Embryonic facial prominence (tissue), 1 donor: ENCODE data around the gene MT1E.
A peak's percentile ranks its signal among the peaks of the same experiment; 100 is the strongest.
"Not testable (repeated sequence)": the region's sequence is repeated elsewhere in the genome, so short reads cannot be mapped to it uniquely, and the experiment has no call there.

Experiments used
- DNase-seq: peaks from one replicate; pipeline ENCODE4 v3.0.0-alpha.2; 2016; ENCODE audit errors: extremely low spot score

Gene MT1E

DNA sequence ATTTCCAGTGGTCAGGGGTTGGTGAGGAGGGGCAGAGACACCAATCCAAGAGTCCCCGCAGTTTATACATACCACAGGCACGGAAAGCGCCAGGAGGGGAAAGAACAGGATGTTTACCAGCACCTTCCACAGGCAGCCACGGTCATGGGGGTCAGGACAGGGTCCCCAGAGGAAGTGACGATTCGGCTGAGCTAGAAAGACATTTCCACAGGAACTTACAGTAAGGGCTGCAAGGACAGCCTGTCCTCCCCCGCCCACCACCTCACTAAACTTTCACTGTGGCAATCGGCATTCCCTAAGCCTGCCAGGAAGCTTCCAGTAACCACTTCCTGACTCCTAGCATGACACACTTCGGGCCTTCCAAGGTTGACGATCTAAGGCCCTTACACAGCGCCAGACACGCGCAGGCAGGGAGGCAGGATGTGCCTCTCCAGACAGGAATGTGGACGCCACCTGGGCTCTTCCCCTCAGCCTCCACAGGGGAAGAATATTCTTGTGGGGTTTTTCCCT, 18.4 kb upstream of the MT1E start:
- no peak for DNase-seq

DNA sequence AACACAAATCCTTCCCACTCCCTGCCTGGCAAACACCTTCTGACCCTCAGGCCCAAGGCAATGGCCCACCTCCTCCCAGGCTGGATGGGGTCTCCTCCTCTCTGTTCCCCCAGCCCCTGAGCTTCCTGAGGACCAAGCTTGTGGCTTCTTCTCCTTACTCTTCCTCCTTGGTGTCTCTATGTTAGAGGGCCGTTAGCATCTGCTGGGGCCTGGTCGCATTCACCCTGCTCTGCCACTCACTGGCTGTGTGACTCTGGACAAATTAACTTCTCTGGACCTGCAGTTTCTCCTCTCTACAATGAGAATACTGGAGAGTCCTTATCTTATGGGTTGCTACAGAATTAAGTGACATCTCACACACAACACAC, 17.9 kb upstream of the MT1E start:
- DNase-seq, result no peak

DNA sequence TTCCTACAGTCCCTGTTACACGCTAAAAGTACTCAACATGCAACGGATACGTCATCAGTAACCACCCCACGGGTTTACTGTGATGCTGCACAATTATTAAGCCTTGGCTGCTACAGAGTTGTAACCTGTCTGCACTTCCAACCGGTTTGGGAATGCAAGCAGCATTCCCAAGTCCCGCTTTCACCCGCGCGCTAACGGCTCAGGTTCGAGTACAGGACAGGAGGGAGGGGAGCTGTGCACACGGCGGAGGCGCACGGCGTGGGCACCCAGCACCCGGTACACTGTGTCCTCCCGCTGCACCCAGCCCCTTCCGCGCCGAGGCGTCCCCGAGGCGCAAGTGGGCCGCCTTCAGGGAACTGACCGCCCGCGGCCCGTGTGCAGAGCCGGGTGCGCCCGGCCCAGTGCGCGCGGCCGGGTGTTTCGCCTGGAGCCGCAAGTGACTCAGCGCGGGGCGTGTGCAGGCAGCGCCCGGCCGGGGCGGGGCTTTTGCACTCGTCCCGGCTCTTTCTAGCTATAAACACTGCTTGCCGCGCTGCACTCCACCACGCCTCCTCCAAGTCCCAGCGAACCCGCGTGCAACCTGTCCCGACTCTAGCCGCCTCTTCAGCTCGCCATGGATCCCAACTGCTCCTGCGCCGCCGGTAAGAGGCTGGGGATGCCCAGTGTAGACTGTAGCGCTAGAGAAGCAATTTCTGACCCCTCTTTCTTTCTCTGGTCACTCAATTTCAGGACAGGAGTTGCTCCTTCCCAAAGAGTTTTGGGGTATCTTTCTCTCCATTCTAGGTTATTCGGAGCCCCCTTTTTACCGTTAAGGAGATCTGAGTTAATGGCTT, 17.3 kb upstream of the MT1E start, which contains the start of gene MT2A:
MT2A (plus strand) TSS at position 542 of the 833 bp plus-strand sequence; CDS start at position 614, 72 bp downstream.
- DNase-seq, result peak; percentile 80

DNA sequence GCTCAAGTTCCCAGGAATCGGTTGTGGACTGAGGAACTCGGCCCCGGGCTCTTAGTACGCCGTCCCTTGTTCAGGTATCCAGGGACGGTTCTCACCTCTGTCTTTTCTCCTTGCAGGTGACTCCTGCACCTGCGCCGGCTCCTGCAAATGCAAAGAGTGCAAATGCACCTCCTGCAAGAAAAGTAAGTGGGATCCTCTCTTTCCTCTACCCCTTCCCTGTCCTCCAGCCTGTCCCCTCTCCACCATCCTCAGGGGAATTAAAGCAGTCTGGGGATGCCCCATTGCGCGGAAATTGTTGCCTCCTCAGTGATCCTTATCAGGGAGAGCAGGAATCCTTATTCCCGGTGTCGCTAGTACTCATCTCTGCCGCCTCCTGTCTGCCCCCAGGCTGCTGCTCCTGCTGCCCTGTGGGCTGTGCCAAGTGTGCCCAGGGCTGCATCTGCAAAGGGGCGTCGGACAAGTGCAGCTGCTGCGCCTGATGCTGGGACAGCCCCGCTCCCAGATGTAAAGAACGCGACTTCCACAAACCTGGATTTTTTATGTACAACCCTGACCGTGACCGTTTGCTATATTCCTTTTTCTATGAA, 16.6 kb upstream of the MT1E start:
- no peak for DNase-seq

DNA sequence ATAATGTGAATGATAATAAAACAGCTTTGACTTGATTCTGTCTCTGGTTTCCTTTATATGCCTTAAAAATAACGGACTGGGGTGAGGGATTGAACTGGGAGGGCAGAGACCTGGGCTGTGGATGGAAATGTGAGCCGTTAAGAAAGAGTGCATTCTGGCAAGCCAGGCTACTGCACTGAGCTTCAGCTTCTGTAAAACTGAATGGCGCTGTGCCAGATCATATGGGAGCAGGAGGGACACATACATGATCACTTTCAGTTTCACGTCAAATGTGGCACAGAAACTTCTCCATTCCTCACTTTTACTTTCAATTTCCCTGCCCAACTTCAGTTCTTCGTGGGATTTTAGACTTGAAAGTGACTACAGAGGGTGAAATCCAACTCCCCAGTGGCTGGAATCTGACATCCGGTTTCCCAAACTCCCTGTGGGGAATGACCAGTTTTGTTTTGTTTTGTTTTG, 16.1 kb upstream of the MT1E start:
- DNase-seq, result no peak

DNA sequence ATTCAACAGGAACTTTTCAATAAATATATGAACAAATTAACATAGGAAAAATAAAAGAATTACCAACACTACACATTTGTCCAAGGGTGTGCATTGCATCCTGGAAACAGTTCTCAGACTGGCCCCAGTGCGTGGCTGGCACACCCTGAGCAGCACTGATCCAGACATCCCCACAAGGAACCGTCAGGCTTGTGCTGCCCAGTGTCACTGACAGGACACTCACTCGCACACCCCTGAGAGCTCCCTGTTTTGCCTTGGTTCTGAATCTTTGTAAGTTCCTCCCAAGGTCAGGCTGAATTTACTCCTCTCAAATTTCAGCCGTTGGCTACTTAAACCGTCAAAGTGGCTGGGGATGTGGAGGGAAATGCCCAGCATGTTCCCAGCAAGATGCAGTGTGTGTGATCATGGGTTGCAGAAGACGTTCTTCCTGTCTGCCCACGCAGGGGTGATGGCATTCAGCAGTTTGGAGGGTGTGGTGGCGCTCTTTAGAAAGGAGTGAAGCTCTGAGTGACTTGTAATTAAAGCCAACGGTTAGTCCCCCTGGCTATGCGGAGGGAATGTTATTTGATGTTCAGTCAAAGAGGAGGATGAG, 15.5 kb upstream of the MT1E start:
- no peak for DNase-seq

DNA sequence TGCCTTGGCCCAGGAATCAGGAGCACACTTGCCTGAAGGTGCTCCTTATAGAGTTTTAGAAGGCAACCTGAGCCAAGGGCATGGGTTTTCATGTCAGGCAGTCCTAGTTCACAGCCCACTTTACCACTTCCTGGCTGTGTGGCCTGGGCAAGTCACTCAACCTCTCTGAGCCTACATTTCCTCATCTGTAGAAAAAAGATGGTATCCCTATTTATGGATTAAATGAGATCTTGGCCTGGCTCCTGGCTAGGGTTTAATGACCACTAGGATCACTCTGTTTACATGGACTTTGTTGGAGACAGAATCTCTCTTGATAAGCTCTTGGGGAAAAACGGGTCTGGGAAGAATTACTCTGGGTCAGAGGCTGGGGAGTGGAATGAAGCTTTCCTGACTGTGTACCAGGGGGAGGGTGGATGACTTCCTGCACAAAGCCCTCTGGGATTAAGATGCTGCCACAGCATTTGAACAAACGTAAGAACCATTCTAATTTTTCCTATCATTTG, 14.9 kb upstream of the MT1E start:
- DNase-seq, result no peak

DNA sequence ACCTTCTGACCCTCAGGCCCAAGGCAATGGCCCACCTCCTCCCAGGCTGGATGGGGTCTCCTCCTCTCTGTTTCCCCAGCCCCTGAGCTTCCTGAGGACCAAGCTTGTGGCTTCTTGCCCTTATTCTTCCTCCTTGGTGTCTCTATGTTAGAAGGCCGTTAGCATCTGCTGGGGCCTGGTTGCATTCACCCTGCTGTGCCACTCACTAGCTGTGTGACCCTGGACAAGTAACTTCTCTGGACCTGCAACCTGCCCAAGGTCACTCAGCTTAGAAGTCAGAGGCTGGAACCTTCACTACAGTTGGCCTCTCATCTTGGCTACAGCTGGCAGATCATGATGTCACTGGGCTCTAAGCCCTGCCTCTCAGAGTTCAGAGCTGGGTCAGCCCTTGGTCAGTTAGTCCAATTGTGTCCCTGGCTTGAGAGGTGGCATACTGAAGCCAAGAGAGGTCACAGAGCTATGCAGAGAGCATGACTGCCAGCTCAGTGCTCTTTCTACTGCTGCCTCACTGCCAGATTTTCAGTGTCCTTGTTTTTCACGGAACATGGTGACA, 14.2 kb upstream of the MT1E start:
- DNase-seq, result no peak

DNA sequence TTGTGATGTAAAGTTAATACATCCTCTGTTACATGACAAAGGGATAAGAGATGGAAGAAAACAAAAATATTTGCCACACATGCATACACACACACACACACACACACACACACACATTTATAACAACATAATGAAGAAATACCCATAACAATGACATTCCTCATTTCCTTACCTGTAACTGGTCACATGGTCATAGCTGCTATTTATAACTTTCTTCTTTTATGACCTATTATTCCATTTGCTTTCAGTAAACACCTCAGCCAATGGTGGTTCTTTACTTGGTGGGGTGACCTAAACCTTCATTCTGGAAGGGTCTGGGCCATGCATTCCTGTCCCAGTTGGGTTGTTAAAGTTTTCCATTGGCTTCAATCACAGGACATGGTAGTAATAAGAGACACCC, 11.9 kb upstream of the MT1E start:
- no peak for DNase-seq

DNA sequence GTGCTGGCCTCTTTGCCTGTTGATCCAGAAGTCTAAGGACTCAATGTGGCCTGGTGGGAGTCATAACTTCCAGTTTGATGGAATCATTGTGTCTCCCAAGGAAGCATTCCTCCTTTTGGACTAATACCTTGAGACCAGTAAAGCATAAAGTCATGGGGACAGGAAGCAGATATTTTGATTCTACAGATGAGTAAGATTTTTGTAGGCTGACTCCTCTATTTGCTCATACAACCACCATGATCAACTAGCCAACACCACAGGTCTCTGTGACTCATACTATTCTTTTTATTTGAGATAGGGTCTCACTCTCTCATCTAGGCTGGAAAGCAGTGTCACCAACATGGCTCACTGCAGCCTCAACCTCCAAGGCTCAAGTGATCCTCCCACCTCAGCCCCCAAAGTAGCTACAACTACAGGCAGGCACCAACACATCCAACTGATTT, 11.0 kb upstream of the MT1E start:
- no peak for DNase-seq

DNA sequence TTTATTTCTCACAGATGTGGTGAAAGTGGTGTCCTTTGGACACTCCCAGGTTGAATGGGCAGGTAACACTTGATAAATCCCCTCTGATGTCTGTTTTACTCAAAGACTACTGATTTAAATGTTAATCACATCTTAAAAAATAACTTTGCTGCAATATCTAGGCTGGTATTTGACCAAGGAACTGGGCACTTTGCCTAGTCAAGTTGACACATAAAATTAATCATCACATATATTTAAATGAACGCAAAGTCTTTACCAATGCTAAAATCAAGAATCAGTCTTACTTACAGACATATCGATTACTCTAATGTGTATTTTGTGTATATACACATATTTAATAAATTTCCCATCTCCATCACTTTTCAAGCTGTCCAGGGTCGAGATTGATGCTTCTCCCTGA, 10.2 kb upstream of the MT1E start:
- DNase-seq, result no peak

DNA sequence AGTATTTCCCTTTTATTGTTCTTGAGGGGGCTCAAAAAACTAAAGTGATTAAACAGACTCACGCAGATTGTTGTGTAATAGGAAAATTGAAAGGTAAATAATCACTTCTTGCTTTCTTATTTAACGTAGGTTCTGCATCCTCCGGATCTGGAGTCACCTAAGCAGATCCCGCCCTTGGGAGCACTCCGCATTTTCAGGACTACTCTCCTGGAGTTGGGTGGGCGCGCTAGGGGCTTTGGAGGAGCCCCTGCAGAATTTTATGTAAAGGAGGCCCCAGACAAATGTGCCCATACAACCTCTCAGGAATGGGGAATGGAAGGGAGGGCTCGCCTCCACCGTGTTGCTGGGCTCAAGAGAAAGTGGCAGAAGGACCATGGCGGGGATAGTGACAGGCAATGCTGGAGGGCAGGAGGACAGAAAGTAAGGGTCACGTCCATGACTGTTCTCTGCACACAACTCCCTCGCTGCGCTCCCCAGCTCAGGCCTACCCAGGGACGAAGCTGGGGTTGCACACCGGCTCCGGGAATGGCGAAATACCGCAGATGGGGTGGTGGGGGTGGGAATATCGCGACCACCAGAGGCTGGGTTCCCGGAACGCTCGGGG, 8.9 kb upstream of the MT1E start:
- DNase-seq, result no peak

DNA sequence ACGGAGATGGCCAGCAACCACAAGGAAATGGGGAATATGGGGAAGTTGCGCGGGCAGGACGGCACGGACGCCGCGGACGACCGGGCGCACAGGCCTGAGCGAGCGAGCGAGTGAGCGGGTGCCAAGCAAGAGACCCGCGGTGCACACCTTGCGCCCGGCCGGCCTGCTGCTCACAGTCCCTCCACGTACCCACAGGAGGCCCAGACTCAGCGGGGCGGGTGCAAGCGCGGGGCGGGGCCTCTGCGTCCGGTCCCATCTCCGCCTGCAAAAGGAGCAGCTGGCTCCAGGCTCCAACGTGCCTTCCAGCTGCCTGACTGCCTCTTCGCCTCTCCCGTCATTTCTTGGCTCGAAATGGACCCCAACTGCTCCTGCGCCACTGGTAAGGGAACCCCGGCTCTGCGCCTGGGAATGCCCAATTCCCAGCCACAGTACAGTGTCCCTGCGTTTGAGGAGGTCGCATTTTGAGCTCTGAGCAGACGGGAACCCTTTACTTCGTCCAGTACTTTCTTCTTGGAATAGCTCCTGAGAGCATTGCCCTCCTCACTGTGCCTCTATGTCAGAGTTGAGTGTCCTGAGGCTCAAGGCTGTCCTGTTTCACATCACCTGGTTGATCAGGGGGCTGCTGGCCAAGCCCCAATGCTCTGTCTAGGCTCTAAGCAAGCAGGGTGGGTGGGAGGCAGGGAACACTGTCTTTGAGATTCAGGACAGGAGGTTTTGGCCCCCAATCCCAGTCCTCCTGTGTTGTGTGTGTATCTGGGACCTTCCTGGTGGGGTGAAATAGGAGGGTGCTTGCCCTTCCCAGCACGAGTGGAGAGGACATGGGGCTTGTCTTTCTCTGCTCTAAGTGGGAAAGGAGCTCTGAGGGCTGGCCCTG, 8.1 kb upstream of the MT1E start:
- no peak for DNase-seq

DNA sequence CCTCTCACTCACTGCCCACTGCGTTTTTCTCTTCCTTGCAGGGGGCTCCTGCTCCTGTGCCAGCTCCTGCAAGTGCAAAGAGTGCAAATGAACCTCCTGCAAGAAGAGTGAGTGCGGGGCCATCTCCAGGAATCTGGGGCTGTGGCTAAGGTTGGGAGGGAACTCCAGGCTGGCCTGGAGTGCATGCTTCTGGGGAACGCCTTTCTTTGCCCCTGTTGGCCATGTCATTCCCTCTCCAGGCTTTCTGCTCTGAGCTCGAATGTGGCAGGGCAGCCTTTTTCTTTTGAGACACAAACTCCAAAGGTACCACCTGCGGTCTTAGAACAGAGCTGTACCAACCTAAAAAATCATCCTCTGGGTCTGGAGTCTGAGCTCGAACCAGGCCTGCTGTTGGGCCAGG, 7.4 kb upstream of the MT1E start:
- DNase-seq, result no peak

DNA sequence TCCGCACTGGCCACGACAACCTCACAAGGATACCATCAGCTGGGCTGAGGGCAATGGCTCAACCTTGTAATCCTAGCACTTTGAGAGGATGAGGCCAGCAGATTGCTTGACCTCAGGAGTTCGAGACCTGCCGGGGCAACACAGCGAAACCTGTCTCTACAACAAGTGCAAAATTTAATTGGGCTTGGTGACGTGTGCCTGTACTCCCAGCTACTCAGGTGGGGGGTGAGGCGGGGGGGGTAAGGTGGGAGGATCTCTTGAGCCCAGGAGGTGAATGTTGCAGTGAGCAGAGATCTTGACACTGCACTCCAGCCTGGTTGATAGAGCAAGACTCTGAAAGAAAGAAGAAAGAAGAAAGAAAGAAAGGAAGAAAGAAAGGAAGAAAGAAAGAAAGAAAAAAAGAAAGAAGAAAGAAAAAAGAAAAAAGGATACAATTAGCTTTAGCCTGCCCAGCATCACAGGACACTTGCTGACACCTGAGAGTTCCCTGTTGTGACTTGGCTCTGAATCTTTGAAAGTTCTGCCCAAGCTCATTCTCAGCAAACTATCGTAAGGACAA, 5.2 kb upstream of the MT1E start:
- no peak for DNase-seq

DNA sequence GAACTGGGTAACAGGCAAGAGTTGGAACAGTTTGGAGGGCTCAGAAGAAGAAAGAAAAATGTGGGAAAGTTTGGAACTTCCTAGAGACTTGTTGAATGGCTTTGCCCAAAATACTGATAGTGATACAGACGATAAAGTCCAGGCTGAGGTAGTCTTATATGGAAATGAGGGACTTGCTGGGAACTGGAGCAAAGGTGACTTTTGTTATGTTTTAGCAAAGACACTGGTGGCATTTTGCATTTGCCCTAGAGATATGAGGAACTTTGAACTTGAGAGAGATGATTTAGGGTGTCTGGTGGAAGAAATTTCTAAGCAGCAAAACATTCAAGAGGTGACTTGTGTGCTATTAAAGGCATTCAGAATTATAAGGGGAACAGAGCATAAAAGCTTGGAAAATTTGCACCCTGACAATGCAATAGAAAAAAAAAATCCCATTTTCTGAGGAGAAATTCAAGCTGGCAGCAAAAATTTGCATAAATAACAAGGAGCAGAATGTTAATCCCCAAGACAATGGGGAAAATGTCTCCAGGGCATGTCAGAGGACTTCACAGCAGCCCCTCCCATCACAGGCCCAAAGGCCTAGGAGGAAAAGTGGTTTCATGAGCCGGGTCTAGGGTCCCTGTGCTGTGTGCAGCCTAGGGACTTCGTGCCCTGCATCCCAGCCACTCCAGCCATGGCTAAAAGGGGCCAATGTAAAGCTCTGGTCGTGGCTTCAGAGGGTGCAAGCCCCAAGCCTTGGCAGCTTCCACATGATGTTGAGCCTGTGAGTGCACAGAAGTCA, 3.7 kb upstream of the MT1E start:
- DNase-seq, result not testable (repeated sequence)

DNA sequence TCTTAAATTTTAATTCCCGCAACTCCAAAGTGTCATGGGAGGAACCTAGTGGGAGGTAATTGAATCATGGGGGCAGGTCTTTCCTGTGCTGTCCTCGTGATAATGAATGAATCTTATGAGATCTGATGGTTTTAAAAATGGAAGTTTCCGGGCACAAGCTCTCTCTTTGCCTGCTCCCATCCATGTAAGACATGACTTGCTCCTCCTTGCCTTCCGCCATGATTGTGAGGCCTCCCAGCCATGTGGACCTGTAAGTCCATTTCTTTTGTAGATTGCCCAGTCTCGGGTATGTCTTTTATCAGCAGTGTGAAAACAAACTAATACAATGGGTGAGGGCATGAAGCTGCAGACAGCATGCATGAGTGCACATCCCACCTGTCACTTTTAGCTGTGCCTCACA, 2.4 kb upstream of the MT1E start:
- DNase-seq, result not testable (repeated sequence)

DNA sequence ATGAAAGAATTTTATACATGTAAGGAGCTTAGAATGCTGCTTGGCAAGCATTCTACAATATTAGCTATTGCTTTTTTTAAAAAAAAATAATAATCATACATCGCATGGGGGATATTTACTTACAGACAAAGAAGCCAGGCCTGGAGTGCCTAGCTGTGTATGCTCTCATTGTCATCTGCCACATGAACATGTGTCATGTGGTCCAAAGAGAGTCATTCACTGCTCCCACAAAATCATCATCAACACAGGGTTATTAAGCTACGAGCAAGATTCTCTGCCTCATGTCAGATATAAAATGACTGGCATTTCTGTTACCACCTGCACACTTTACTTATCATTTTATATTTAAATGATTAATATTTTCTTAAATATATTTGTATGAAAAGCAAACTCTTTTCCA, 1.9 kb upstream of the MT1E start:
- DNase-seq, result no peak

DNA sequence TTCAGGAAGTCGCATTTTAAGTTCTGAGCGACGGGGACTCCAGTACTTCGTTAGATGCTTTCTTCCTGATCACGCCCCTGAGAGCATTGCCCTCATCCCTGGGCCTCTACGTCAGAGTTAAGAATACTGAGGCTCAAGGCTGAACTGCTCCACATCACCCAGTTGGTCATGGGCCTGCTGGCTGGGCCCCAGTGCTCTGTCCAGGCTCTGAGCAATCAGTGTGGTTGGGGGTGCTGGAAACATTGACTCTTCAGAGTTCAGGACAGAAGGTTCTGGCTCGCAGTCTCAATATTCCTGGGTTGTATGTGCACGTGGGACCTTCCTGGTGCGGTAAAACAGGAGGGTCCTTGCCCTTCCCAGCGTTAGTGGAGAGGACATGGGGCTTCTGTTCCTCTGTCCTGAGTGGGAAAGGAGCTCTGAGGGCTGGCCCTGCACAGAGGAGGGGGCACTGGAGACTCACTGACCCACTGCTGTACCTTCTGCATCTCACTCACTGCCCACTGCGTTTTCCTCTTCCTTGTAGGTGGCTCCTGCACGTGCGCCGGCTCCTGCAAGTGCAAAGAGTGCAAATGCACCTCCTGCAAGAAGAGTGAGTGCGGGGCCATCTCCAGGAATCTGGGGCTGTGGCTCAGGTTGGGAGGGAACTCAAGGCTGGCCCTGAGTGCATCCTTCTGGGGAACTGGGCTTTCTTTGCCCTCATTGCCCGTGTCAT, 518 bp downstream of the MT1E start:
- no peak for DNase-seq
